GM20431 (cell line): ENCODE results near the gene TMIGD3.
"Not testable (repeated sequence)": the region's sequence is repeated elsewhere in the genome, so short reads cannot be mapped to it uniquely, and the experiment has no call there.

Experiments
- in situ Hi-C: fragments of 300-500 bp; cut with MseI, MboI; formaldehyde crosslinking; loops from one replicate; pipeline ENCODE4 v1.15.0; 2020; ENCODE audit warnings: low sequenced_read_pairs; ENCODE audit not compliant: unreplicated experiment

TMIGD3 gene

GRCh38 chr1:111503585-111504060 lies at the start of gene TMIGD3, which contains the start of gene ADORA3:
TSS of gene TMIGD3 (minus strand) at chr1:111503633. CDS start at chr1:111503354, 279 bp downstream.
TSS of gene ADORA3 (minus strand) at chr1:111503633. CDS start at chr1:111503354, 279 bp downstream.
- in situ Hi-C loops = loop anchor here (25.0 kb wide), 1 partner anchor 159 kb away; no protein-coding TSS in a partner anchor

GRCh38 chr1:111553196-111553595 lies 49.8 kb upstream of the TMIGD3 start:
- in situ Hi-C loops = no loop called here

- in situ Hi-C loops = no loop called here
Measured at GRCh38 chr1:111552587-111552986, 49.2 kb upstream of the TMIGD3 start.

- in situ Hi-C loops = no loop called here
Measured at GRCh38 chr1:111551623-111552411, 48.4 kb upstream of the TMIGD3 start.

GRCh38 chr1:111547786-111548185 lies 44.4 kb upstream of the TMIGD3 start:
- in situ Hi-C loops = not testable (repeated sequence)

GRCh38 chr1:111542187-111542586 lies 38.8 kb upstream of the TMIGD3 start:
- in situ Hi-C loops = no loop called here

GRCh38 chr1:111541721-111542120 lies 38.3 kb upstream of the TMIGD3 start:
- in situ Hi-C loops = no loop called here

- in situ Hi-C loops = no loop called here
Measured at GRCh38 chr1:111540928-111541327, 37.5 kb upstream of the TMIGD3 start.

GRCh38 chr1:111538343-111539025 lies 35.1 kb upstream of the TMIGD3 start:
- in situ Hi-C loops = no loop called here

GRCh38 chr1:111535256-111536191 lies 32.1 kb upstream of the TMIGD3 start:
- in situ Hi-C loops = no loop called here

GRCh38 chr1:111520053-111520452 lies 16.6 kb upstream of the TMIGD3 start:
- in situ Hi-C loops = loop anchor here (25.0 kb wide), 1 partner anchor 142 kb away; no protein-coding TSS in a partner anchor

GRCh38 chr1:111517469-111518225 lies 14.2 kb upstream of the TMIGD3 start:
- in situ Hi-C loops = loop anchor here (25.0 kb wide), 1 partner anchor 145 kb away; no protein-coding TSS in a partner anchor

- in situ Hi-C loops = loop anchor here (25.0 kb wide), 1 partner anchor 146 kb away; no protein-coding TSS in a partner anchor
Measured at GRCh38 chr1:111516005-111516535, 12.6 kb upstream of the TMIGD3 start.

- in situ Hi-C loops = loop anchor here (25.0 kb wide), 1 partner anchor 147 kb away; no protein-coding TSS in a partner anchor
Measured at GRCh38 chr1:111515291-111516004, 12.0 kb upstream of the TMIGD3 start.

- in situ Hi-C loops = loop anchor here (25.0 kb wide), 1 partner anchor 149 kb away; no protein-coding TSS in a partner anchor
Measured at GRCh38 chr1:111513410-111514020, 10.1 kb upstream of the TMIGD3 start.

- in situ Hi-C loops = loop anchor here (25.0 kb wide), 1 partner anchor 149 kb away; no protein-coding TSS in a partner anchor
Measured at GRCh38 chr1:111512931-111513330, 9.5 kb upstream of the TMIGD3 start.

GRCh38 chr1:111512132-111512889 lies 8.9 kb upstream of the TMIGD3 start:
- in situ Hi-C loops = loop anchor here (25.0 kb wide), 1 partner anchor 150 kb away; no protein-coding TSS in a partner anchor
